ENCODE results near the gene RTP3.
"Not testable (repeated sequence)": the region's sequence is repeated elsewhere in the genome, so short reads cannot be mapped to it uniquely, and the experiment has no call there.

RTP3 gene

GRCh38 chr3:46517016-46517783 lies 19.4 kb downstream of the RTP3 start:
- DNase-seq (ENCODE audit: low read depth in 1 of 2, low spot score in 1 of 2) = no peak

GRCh38 chr3:46517784-46518181 lies 20.0 kb downstream of the RTP3 start:
- DNase-seq (ENCODE audit: low read depth in 1 of 2, low spot score in 1 of 2) = no peak

GRCh38 chr3:46519952-46520351 lies 22.2 kb downstream of the RTP3 start:
- no peak for DNase-seq (ENCODE audit: low read depth in 1 of 2, low spot score in 1 of 2)

- no peak for DNase-seq (ENCODE audit: low read depth in 1 of 2, low spot score in 1 of 2)
Measured at GRCh38 chr3:46520531-46520930, 22.8 kb downstream of the RTP3 start.

- DNase-seq (ENCODE audit: low read depth in 1 of 2, low spot score in 1 of 2) = no peak
Measured at GRCh38 chr3:46521096-46521495, 23.3 kb downstream of the RTP3 start.

GRCh38 chr3:46522201-46522600 lies 24.4 kb downstream of the RTP3 start:
- DNase-seq (ENCODE audit: low read depth in 1 of 2, low spot score in 1 of 2) = not testable (repeated sequence)

GRCh38 chr3:46523556-46523955 lies 25.8 kb downstream of the RTP3 start:
- no peak for DNase-seq (ENCODE audit: low read depth in 1 of 2, low spot score in 1 of 2)

GRCh38 chr3:46524008-46524407 lies 26.2 kb downstream of the RTP3 start:
- DNase-seq (ENCODE audit: low read depth in 1 of 2, low spot score in 1 of 2) = no peak

- DNase-seq (ENCODE audit: low read depth in 1 of 2, low spot score in 1 of 2) = no peak
Measured at GRCh38 chr3:46524832-46525231, 27.1 kb downstream of the RTP3 start.

GRCh38 chr3:46527239-46527638 lies 29.5 kb downstream of the RTP3 start:
- DNase-seq (ENCODE audit: low read depth in 1 of 2, low spot score in 1 of 2) = no peak

GRCh38 chr3:46533091-46533490 lies 35.3 kb downstream of the RTP3 start:
- no peak for DNase-seq (ENCODE audit: low read depth in 1 of 2, low spot score in 1 of 2)

- DNase-seq (ENCODE audit: low read depth in 1 of 2, low spot score in 1 of 2) = no peak
Measured at GRCh38 chr3:46535746-46536145, 38.0 kb downstream of the RTP3 start.

GRCh38 chr3:46536758-46537157 lies 39.0 kb downstream of the RTP3 start:
- no peak for DNase-seq (ENCODE audit: low read depth in 1 of 2, low spot score in 1 of 2)

GRCh38 chr3:46537316-46537715 lies 39.5 kb downstream of the RTP3 start:
- no peak for DNase-seq (ENCODE audit: low read depth in 1 of 2, low spot score in 1 of 2)

GRCh38 chr3:46537779-46538178 lies 40.0 kb downstream of the RTP3 start:
- no peak for DNase-seq (ENCODE audit: low read depth in 1 of 2, low spot score in 1 of 2)

- DNase-seq (ENCODE audit: low read depth in 1 of 2, low spot score in 1 of 2) = not testable (repeated sequence)
Measured at GRCh38 chr3:46538425-46538802, 40.6 kb downstream of the RTP3 start.

- DNase-seq (ENCODE audit: low read depth in 1 of 2, low spot score in 1 of 2) = peak; percentile 64 to 78
Measured at GRCh38 chr3:46538803-46539442, 41.1 kb downstream of the RTP3 start.

- DNase-seq (ENCODE audit: low read depth in 1 of 2, low spot score in 1 of 2) = no peak
Measured at GRCh38 chr3:46539443-46540005, 41.7 kb downstream of the RTP3 start.

GRCh38 chr3:46540550-46540949 lies 42.8 kb downstream of the RTP3 start:
- no peak for DNase-seq (ENCODE audit: low read depth in 1 of 2, low spot score in 1 of 2)

GRCh38 chr3:46541835-46542234 lies 44.1 kb downstream of the RTP3 start:
- no peak for DNase-seq (ENCODE audit: low read depth in 1 of 2, low spot score in 1 of 2)

GRCh38 chr3:46542344-46542743 lies 44.6 kb downstream of the RTP3 start:
- DNase-seq (ENCODE audit: low read depth in 1 of 2, low spot score in 1 of 2) = no peak

- DNase-seq (ENCODE audit: low read depth in 1 of 2, low spot score in 1 of 2) = no peak
Measured at GRCh38 chr3:46542801-46543201, 45.0 kb downstream of the RTP3 start.

All from activated T-helper 1 cell treated with anti-CD3 and anti-CD28 coated beads, Interleukin-2, amount 50 U/mL, for 16 hours (primary cell).